HG03457 (cell line): Measurements from ENCODE around the gene SORL1.

ENCODE experiments used
- ATAC-seq: cut with Tn5 transposase; IDR thresholded peaks from one replicate; pipeline ENCODE4 v1.9.1; 2021; ENCODE audit warnings: moderate number of reproducible peaks; ENCODE audit not compliant: unreplicated experiment

The SORL1 gene

GRCh38 chr11:121534131-121535093, 82.3 kb downstream of the SORL1 start:
- no peak for ATAC-seq

GRCh38 chr11:121535129-121535796, 83.1 kb downstream of the SORL1 start:
- ATAC-seq: no peak

GRCh38 chr11:121536126-121536525, 84.0 kb downstream of the SORL1 start:
- no peak for ATAC-seq

GRCh38 chr11:121538054-121538453, 85.9 kb downstream of the SORL1 start:
- ATAC-seq: peak; percentile 57

GRCh38 chr11:121539000-121539399, 86.9 kb downstream of the SORL1 start:
- ATAC-seq: no peak

GRCh38 chr11:121540627-121541026, 88.5 kb downstream of the SORL1 start:
- no peak for ATAC-seq

GRCh38 chr11:121543836-121544380, 91.8 kb downstream of the SORL1 start:
- no peak for ATAC-seq

- no peak for ATAC-seq
These were observed 92.8 kb downstream of the SORL1 start for GRCh38 chr11:121544956-121545355.

GRCh38 chr11:121547574-121547973, 95.5 kb downstream of the SORL1 start:
- no peak for ATAC-seq

GRCh38 chr11:121550247-121551030, 98.3 kb downstream of the SORL1 start:
- ATAC-seq: no peak

- no peak for ATAC-seq
These were observed 99.3 kb downstream of the SORL1 start for GRCh38 chr11:121551463-121551862.

GRCh38 chr11:121552154-121552553, 100.0 kb downstream of the SORL1 start:
- ATAC-seq: no peak

GRCh38 chr11:121552644-121553043, 100.5 kb downstream of the SORL1 start:
- no peak for ATAC-seq

- ATAC-seq: no peak
These were observed 101.3 kb downstream of the SORL1 start for GRCh38 chr11:121553389-121553788.

- no peak for ATAC-seq
These were observed 101.7 kb downstream of the SORL1 start for GRCh38 chr11:121553806-121554205.

GRCh38 chr11:121554552-121554951, 102.4 kb downstream of the SORL1 start:
- no peak for ATAC-seq

- ATAC-seq: no peak
These were observed 103.0 kb downstream of the SORL1 start for GRCh38 chr11:121555121-121555520.

GRCh38 chr11:121556937-121557336, 104.8 kb downstream of the SORL1 start:
- ATAC-seq: no peak

- ATAC-seq: peak; percentile 87
These were observed 105.2 kb downstream of the SORL1 start for GRCh38 chr11:121557348-121557747.

- ATAC-seq: no peak
These were observed 107.6 kb downstream of the SORL1 start for GRCh38 chr11:121559606-121560200.

- no peak for ATAC-seq
These were observed 108.1 kb downstream of the SORL1 start for GRCh38 chr11:121560236-121560635.
